NCI-H1436 treated with DMSO at 0.1 percent for 48 hours (cell line): ENCODE measurements around the gene LRP1B.

Source experiments
- DNase-seq: peaks from one replicate; lab custom pipeline; 2025; lab: John Stamatoyannopoulos, UW

LRP1B gene

DNA sequence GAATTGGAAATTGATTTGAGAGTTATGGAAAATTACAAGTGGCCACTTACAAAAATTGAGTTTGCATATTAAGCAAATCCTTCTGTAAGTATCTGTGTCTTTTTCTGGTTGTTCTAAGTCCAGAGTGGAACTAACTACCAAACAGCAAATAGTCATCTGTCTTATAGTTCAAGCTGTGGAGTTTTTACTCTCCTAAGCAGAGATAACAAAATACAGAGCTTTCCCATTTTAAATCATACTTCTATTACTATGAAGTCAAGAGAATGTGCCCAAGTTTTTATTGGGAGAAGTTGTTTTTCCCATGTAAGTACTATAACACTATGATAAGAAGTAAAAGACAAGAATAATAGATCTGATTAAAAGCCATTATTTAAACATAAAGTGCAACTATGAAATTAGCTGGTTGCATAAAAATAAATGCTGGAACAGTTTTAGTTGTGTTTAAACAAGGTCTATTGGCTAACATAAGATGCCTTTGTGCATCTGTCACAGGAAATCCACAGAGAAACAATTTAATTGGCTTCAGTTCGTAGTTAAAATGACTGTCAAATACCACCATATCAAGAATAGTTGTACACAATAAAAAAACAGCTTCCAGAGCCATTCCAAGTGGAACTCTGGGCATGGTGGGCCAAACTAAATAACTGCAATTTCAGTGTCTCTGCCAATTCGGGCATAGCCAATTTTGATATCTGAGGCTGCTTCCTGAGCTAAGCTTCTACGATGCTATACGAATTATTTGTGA is 1883.2 kb downstream of the LRP1B start:
- no peak for DNase-seq

DNA sequence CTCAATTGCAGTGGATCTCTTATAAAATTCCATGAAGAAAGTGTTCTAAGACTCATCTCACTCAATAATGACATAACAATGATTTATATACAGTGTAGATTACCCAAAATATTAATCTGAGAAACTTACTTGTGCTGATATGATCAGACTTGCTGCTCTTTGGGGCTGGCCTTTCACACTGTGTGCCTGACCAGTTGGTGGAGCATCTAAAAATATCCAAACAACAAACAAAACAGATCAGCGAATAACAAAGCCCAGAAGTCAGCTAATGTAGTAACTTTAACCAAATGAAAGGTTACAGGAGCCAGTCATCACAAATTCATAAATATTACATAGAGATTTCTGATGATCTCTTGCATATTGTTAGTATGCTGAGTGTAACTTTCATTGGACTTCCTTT is 1883.9 kb downstream of the LRP1B start:
- DNase-seq, result no peak

DNA sequence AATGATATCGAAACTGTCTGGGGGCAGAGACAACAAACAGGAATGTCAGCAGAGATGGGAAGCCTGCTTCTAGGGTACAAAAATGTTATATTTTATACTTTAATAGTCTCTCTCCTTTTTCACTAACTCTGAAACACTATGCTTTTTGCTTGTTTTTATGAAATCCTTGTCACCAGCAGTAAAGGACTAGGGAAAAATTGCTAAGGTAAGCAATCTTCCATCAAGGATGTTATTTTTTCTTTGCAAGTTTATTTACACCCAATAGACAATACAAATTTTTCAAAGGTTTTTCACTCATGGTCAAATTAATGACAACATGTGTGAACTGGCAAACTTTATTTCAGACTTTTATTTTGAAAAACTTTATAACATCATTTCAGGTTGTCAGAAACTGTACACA is 1884.8 kb downstream of the LRP1B start:
- no peak for DNase-seq

DNA sequence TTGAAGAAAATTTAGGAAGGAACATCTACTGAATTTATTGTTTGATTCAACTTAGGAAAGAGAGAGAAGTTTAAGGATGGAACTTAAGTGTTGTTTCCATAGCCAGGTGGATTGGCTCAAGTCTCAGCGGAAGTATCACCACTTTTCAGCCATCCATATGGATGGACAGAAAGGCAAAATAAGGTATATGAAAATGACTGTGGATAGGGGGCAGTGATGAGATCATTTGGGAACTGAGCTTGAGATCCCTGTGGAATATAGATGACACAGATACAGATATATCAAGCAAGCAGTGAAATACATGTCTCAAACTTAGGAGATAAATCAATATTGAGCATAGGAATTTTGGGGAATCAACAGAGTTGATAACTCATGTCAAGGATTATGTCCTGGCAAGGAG is 1887.9 kb downstream of the LRP1B start:
- no peak for DNase-seq

DNA sequence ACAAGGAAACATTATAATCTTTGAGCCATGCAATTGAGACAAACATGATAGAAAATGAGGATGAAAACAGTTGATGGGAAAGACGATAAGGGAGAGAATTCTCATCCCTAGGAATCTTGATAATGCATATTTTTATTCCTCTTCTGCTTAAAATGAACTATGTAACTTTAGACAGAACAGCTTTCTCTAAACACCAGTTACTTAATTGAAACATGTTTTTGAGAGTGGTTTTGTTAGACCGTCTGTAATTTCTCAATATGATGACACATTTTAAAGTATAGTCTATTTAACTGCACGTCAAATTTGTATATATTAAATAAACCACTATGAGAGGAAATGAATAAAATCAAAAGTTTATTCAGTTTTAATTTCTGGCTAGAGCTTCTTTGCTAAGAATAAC is 1896.7 kb downstream of the LRP1B start:
- no peak for DNase-seq

DNA sequence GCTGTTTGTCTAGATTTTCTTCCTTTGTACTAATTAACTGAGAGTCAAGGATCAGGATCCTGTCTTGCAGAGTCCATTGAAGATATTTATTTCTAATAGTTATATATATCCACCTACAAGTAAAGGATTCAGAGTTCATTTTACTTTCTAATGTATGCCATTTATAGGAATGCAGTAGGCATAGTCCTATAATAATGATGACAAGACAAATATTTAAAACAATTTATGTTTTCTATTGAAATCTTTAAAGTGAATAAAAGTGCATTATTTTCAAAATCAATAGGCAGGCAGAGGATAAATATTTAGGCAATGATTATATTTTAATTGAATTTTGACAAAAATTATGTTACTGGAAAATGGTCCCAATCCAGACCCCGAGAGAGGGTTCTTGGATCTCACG is 1919.9 kb downstream of the LRP1B start:
- DNase-seq, result no peak

DNA sequence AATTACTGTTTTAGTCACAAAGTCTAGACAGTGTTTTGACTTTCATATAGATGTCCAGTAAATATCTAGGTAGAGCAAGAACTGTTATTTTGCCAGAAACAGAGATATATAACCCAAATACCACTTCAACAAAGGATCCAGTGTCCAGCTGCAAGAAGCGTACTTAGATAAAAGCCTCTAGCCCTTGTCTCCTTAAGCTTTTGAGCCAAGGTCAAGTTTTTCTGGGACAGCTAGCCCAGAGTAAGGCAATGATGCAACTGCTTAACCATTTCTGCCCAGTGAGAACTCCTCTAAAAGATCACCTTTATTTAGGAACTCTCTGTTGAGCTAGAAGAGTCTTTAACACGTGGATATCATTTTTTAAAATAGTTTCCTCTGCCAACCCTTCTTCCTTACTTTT is 1925.7 kb downstream of the LRP1B start:
- DNase-seq, result no peak

DNA sequence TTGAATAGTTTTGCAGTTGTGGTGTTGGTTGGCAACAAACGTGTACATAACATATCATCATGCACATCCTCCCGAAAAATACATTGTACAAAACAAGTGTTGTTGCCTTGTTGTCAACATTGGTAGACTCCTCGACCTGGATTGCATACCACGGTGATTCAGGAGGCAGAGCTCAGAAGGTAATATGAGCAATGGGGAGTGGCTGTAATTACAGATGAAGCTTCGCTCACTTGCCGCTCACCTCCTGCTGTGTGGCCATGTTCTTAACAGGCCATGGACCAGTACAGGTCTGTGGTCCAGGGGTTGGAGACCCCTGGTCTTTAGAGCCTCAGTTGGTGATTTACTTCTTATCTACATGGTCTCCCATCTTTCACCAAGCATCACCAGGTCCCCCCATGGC is 1927.5 kb downstream of the LRP1B start:
- DNase-seq, result no peak

DNA sequence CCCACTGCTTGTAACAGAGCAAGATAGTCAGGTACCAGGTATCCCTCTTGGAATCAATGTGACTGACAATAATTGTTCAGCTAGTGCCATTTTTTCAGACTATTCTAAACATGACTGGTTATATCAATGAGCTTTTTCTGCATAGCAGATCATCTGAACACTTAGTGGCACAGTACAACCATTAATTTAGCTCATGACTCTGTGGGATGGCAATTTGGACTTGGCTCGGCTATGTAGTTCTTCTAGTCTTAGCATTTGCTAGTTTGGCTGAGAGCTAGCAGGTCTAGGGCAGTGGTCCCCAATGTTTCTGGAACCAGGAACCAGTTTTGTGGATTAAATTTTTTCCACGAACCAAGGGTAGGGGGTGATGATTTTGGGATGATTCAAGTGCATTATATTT is 1929.2 kb downstream of the LRP1B start:
- no peak for DNase-seq

DNA sequence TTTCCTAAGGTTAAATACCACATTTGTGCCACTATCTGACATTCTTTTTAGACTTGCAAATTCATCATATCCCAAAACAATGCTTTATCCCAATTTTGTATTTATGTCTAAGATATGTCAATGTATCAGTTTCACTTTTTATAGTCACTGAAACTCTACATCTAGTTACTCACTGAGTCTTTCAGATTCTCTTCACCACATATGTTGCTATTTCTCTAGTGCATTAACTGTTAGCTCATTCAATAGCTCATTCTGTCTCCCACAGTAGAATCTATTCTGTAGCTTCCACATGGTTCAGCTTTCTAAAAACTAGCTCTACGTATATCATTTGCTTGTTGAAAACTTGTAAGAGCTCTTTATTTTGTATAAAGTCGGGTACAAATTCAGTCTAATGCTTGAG is 1930.1 kb downstream of the LRP1B start:
- no peak for DNase-seq

DNA sequence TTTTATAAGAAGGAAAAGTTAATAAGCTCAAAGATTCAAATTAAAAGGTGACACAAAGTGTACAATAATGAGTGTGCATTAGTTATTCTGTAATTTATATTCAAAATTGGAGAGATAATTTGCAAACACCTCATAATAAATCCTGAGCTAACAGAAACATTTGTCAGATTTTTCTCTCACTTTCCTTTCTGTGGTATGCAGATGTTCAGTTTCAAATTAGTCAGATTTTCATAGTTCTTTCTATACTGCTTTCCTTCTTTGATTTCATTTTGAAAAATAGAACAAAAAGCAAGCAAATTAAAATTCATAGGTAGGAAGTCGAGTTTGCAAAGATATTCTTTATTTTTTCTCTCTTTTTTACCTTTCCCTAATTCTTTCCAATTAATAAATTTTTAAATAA is 1930.5 kb downstream of the LRP1B start:
- no peak for DNase-seq

DNA sequence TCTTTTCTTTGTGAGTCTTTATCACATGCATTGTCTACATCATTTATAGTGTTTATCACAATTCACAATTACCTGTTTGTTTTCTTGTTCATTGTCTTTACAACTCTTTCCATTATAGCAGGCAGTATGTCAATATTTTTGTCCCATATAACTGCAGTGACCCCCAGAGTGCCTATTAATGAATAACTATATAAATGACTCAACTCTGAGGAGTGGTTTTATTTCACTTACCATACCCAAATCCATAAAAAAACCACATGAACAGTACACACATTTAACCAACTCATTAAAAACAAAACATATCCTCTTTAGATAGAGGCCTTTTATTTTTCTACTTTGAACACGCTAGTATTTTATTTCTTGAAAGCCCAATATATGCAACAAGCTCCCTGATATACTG is 1931.5 kb downstream of the LRP1B start:
- DNase-seq, result no peak

DNA sequence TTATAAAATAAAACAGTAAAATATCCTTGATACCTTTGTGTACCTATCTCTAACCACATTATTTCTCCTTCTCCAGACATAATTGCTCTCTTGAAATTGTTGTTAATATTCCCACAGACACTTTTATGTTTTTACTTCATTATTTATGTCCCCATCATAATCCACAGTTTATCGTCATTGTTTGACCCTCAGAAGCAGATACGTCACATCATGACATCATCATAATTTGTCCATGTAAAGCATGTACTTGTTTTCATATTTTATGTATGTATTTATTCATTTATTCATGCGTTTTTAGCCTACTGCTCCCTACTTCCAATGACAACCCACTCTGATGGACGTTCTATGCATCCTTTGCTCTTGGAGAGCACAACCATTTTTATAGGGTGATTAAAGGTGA is 1943.7 kb downstream of the LRP1B start:
- DNase-seq, result no peak

DNA sequence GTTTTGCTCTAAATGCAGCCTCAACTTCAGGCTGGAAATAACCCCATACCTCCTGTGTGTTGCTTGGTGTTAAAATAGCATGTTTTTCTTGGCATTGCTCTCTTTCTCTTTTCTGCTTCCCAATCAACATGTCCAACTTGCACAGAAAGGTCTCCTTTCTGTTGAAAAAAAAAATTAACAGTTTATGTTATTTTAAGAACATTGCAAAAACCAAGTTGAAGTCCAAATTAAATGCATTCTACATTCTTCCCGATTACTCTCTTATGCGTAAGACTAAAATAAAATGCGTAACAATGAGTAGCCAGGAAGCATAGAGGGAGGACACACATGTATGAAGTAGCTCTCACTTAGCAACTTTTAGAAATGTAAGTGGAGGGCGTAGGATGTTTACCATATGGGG is 1944.5 kb downstream of the LRP1B start:
- DNase-seq, result no peak

DNA sequence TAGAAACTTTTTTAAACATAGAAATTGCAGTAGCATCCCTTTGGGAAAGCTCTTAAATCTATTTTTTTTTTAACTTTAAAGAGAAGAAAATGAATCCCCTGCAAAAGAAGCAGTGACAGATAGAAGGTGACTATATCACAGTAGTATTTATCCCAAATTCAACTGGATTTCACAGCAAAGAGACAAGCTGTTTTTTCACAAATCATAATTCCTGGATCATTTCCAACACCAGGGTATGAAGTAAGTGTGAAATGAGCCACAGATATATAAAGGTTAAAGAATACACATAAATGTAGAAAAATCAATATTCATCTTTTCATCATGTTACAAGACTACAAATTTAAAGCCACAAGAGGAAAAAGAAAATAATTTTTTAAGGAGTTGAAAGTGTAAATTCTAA is 1945.7 kb downstream of the LRP1B start:
- no peak for DNase-seq

DNA sequence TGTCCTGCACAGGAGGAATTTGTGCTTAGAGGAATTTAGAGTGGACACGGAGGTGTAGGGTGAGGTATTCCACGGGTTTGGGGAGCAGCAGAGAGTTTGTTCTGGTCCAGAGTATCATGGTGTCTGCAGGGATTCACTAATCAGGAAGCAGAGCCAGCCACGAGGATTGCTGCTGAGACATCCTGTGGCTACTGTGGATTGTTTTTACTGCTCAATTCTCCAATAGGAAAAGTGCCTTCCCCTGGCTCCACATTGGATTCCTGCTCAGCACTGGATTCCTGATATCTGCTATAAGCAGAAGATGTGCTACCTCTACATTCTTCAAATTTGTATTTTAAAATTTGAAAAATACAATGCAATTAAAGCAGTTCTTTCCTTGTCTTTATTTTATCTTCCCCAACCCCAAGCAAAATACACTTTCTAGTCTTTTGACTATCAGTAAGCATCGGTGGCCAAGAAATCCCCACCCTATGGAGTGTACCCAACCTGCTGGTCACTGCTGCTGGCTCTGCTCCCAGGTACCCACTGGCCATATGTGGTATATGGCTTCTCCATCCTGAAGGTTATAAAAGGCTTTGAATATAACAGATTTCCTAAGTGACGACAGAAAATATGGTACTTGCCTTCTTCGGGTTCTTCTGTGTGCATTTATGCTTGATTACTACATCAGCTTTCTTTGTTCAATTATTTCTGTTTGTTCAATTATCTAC is 1947.6 kb downstream of the LRP1B start:
- no peak for DNase-seq
